Stimulated activated CD4-positive, alpha-beta T cell treated with anti-CD3 and anti-CD28 coated beads, Interleukin-2, amount 100 ng/mL, for 48 hours (primary cell): Measurements from ENCODE around the gene TOMM6.
"Not testable (repeated sequence)": the region's sequence is repeated elsewhere in the genome, so short reads cannot be mapped to it uniquely, and the experiment has no call there.

Experiments used
- DNase-seq, 2 donors: peaks; one replicate each; pipeline ENCODE4 v3.0.0-alpha.2; 2020

TOMM6 gene

GRCh38 chr6:41785689-41786450 is 1.6 kb upstream of the TOMM6 start:
- no peak for DNase-seq

- peak; percentile 87 to 88 for DNase-seq
These were observed 859 bp upstream of the TOMM6 start for GRCh38 chr6:41786451-41787218.

DNA sequence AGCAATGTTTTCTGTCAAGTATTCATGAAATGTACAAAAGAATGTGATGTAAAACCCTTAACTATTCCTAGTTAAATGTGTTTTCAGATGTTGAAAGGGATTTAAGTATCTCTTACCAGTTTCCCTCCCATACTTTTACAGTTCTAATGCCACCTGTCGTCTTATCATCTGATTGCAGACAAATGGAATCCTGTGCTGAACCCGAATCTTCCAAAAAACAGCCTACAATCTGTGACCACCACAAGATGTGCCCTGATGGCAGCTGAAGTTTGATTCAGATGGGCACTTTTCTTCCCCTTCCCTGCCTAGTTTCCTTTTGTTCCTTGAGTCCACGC is 1.9 kb downstream of the TOMM6 start:
- no peak for DNase-seq

GRCh38 chr6:41790045-41790444 is 2.6 kb downstream of the TOMM6 start:
- DNase-seq = no peak

DNA sequence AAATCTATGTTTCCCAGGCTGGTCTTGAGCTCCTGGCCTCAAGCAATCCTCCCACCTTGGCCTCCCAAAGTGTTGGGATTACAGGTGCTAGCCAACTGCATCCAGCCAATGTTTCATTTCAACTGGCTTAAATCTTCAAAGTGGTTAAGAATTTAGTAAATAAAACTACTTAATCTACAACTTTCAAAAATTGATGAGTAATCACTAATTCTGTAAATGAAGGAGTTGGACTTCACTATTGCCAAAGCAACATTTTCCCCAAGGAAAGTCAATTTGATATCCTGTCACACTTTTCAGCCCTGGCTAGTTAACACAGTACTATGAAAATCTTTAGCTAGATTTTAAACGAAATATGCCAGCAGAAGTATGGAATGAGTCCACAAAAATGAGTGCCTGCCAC is 3.8 kb downstream of the TOMM6 start:
- no peak for DNase-seq

DNA sequence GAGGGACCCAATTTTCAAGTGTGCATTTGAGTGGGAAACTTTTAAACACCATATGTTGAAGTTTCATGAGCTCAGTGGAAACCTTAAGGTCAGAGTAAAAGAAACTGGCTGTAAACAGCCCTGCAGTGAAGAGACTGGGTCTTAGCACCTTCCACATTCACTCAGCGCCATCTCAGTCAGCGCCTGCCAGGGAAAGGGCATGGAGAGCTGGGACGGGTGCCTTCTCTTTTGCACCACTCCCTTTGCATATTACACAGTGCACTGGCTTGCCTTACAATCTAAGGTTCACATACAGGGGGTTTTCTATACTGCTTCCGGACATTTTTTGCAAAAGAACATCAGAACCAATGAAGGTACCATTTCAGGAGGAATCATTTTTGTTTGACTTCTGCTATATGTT is 4.5 kb downstream of the TOMM6 start:
- DNase-seq = no peak

DNA sequence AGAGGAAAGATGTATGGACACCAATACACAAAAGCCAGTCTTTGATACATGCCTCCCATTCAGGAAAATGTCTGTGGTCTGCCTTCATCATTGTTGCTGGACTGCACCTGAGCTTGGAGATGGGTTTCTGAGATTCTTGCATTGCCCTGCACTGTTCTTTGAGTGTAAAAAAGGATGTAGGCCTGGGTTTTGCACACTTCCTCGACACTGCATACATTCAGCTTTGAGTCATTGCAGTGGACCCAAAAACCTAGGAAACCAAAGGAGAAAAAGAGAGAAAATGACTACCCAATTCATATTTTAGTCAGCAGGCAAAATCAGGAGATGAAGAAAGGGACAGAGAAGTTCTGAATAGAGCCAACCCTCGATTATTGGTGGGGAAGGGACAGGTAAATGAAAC is 9.0 kb downstream of the TOMM6 start:
- no peak for DNase-seq

DNA sequence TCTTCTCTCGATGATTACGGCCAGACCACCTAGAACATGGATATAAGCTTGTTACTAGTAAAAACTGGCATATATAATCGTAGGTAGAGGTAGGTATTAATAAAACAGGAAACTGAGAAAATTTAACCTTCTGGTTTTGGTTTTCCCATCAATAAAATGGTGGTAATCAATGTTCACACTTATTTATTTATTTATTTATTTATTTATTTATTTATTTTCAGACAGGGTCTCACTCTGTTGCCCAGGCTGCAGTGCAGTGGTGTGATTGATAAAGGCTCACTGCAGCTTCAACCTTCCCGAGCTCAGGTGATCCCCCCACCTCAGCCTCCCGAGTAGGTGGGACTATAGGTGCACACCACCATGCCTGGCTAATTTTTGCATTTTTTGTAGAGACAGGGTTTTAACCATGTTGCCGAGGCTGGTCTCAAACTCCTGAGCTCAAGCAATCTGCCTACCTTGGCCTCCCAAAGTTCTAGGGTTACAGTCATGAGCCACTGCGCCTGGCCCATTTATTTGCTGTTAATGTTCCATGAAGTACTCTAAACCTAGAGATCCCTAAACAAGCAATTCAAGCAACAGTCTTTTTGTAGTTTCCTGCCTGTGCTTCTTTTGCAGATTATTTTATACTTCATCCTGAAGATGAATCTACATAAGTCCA is 11.5 kb downstream of the TOMM6 start:
- DNase-seq = no peak

- DNase-seq = no peak
These were observed 12.0 kb downstream of the TOMM6 start for GRCh38 chr6:41799559-41799911.

DNA sequence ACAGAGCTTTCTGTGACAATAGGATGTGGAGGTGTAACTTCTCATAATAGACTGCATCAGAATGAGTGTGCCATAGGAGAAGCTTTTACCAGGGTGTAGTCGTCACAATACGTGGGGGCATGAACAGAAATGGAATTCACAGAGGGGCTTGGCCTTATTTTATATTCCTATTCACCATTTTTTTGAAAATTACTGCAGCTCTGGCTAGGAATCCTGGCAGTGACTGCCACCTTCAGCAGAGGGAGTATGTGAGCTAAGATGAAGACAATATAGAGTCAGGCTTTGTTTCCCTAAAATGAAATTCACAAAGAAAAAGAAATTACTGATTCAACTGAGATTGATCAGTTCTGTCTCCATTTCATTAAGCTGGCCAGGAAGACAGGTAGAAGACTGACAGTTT is 13.9 kb downstream of the TOMM6 start:
- DNase-seq = no peak

DNA sequence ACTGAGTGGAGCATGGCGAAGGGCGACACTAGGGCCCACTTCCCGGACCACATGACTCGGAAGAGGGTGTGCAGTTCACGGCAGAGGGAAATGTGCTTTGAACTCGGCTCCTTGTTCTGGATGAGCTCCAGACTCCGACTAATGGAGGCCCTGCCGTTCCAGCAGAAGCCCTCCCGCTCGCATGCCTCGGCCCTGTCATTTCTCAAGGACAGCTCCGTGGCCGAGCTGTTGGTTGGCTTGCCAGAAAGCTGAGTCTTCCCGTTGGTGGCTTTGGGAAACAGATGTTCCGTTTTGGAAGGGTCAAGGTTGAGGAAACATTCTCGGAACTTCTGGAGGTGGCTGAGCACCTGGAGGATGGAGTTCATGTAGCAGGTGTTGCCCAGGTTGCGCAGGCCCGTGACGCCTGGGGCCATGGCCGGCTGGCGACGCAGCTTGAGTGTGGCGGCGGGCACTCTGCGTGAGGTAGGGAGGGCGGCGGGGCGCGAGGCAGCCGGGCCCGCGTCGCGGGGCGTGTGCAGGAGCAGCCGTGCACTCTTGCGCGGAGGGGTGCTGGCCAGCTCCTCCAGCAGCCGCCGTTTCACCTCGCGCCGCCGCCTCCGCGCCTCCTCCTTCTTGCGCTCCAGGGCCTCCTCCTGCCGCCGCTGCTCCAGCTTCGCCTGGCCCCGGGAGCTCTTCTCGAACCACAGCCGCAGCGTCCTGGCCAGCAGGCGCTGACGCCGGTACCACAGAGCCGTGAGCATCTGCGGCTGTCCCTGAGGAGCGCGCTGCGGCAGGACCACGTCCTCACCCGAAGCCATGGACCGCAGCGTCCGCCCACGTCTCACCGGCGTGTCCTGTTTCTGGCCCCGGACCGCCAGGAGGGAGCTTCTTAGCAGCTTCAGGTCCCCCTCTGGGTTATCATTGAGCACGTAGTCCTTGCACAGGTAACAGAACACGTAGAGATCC is 18.6 kb downstream of the TOMM6 start:
- DNase-seq = no peak

GRCh38 chr6:41811095-41811494 is 23.6 kb downstream of the TOMM6 start:
- no peak for DNase-seq

- not testable (repeated sequence) for DNase-seq
These were observed 24.5 kb downstream of the TOMM6 start for GRCh38 chr6:41811946-41812345.

DNA sequence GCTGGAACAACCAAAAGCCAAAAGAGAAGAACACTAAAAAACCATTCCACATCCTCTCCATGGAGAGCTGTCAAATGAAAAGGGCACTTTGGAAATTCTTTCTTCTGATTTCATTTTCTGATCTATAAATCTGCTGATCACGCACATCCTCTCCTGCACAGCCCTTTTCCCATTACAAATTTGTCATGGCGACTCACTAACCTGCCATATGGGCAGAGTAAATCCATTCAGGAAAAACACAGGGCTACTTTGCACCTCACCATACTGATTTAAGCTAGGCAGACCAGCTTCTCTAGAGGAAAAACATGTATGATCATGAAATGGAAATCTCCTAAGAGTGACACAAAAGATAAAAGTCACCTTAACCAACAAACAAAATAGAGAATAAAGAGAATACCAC is 26.0 kb downstream of the TOMM6 start:
- DNase-seq = no peak

DNA sequence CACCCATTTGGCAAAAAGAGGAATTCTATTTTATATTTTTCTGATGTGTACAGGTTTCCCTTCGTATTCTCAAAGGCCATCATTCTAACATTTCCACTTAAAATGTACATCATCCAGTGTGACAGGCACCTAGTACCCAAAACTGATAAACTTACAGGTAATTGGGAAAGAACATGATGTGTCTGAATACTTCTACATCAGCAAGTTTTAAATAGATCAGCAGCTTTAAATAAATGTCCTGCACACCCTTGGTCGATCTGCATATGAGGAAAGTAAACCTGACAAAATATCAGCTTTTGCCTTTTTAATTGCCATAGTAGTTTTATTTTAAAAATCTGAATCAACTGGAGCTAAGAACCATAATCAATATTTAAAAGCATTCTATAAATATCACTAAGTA is 26.5 kb downstream of the TOMM6 start:
- DNase-seq = no peak

DNA sequence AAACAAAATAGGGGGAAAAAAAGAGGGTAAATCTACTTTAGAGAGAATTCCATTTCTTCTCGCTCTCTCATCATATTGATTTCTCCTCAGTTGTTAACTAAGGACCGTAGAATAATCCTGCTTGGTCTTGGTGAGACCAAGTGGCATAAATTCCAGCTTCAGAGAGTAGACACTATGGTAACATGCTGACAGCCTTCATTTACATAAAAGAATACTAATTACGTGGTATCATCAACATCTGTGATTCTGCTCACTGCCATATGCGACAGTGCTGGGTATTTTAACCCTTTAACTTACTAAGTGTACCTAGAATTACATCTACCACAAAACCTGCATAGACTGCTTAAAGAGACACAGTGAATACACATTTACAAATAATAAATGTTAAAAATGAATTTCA is 27.1 kb downstream of the TOMM6 start:
- DNase-seq = no peak

GRCh38 chr6:41815587-41815986 is 28.1 kb downstream of the TOMM6 start:
- DNase-seq = no peak

- DNase-seq = no peak
These were observed 31.0 kb downstream of the TOMM6 start for GRCh38 chr6:41818271-41819054.

DNA sequence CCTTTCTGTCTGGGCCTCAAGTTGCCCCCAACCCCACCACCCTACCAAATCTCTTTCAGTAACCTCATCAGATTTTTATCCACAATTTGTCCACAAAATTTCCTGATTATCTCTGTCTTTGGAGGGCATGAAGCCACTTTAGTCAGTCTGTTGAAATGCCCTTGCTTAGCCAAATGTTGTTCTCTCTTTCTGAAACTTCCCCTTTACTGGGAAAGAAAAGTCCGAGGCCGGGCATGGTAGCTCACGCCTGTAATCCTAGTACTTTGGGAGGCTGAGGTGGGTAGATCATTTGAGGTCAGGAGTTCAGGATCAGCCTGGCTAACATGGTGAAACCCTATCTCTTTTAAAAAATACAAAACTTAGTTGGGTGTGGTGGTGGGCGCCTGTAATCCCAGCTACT is 33.8 kb downstream of the TOMM6 start:
- DNase-seq = no peak

GRCh38 chr6:41822021-41822420 is 34.5 kb downstream of the TOMM6 start:
- no peak for DNase-seq

DNA sequence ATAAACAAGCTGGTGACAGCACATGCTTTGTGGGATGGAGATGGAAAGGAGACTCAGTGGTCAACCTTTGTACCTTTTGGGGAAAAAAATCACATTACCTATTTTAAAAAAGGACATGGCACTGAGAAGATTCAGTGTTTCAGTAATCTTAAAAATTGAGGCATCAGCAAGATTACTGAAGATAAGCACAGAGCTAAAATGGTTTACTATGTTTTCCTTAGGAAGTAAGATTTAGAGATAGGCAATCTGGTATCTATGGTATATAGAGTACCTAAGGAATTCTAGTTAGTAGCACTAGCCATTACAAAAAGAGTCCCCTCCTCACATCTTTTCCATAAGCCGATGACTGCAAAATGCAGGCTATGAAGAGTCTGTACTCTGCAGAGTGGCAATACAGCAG is 35.7 kb downstream of the TOMM6 start:
- DNase-seq = no peak
